Measurements from ENCODE around the gene FAM149B1.

FAM149B1 gene

GRCh38 chr10:73209705-73210104 lies 41.8 kb downstream of the FAM149B1 start:
- no peaks in the 10 kb centered on the region for H3K9me3 Mint-ChIP-seq
- ATAC-seq = no peak

GRCh38 chr10:73210395-73211105 lies 42.6 kb downstream of the FAM149B1 start:
- H3K4me1 Mint-ChIP-seq = no peaks in the 10 kb centered on the region
- H3K36me3 Mint-ChIP-seq = no peaks in the 10 kb centered on the region
- no peak for ATAC-seq
- no peaks in the 10 kb centered on the region for H3K9me3 Mint-ChIP-seq
- DNase-seq (ENCODE audit: low spot score in 2 of 2) = no peak
- no peak overlapping the region for H3K4me3 Mint-ChIP-seq
- no peak overlapping the region for H3K27ac Mint-ChIP-seq

More at GRCh38 chr10:73209705-73210104, 41.8 kb downstream of the FAM149B1 start:
- Mint-ChIP-seq H3K27ac (no peak overlapping the region), H3K4me3 (no peak overlapping the region), H3K36me3 (no peaks in the 10 kb centered on the region), H3K4me1 (no peaks in the 10 kb centered on the region)
- no peak for DNase-seq (ENCODE audit: low spot score in 2 of 2)

- Mint-ChIP-seq H3K4me1 (no peaks in the 10 kb centered on the region), H3K9me3 (no peaks in the 10 kb centered on the region), H3K27ac (no peak overlapping the region), H3K4me3 (no peak overlapping the region), H3K36me3 (peaks cover 2% of the 10 kb centered on the region)
- ATAC-seq (no peak), DNase-seq (ENCODE audit: low spot score in 2 of 2) (no peak)
Measured at GRCh38 chr10:73211106-73211811, 43.3 kb downstream of the FAM149B1 start.

- ATAC-seq (no peak), DNase-seq (ENCODE audit: low spot score in 2 of 2) (no peak)
- H3K4me3 Mint-ChIP-seq = no peak overlapping the region
- H3K4me1 Mint-ChIP-seq = no peaks in the 10 kb centered on the region
- no peak overlapping the region for H3K27ac Mint-ChIP-seq
- no peaks in the 10 kb centered on the region for H3K9me3 Mint-ChIP-seq
- H3K36me3 Mint-ChIP-seq = peaks cover 17% of the 10 kb centered on the region
Measured at GRCh38 chr10:73215749-73216148, 47.8 kb downstream of the FAM149B1 start.

GRCh38 chr10:73217628-73218027 lies 49.7 kb downstream of the FAM149B1 start:
- peaks cover 17% of the 10 kb centered on the region for H3K36me3 Mint-ChIP-seq
- H3K9me3 Mint-ChIP-seq = no peaks in the 10 kb centered on the region

GRCh38 chr10:73218431-73219191 lies 50.7 kb downstream of the FAM149B1 start:
- no peak for ATAC-seq
- no peak for DNase-seq (ENCODE audit: low spot score in 2 of 2)
- Mint-ChIP-seq H3K36me3 (peaks cover 17% of the 10 kb centered on the region), H3K9me3 (no peaks in the 10 kb centered on the region), H3K4me3 (no peak overlapping the region), H3K27ac (no peak overlapping the region), H3K4me1 (no peaks in the 10 kb centered on the region)

More at GRCh38 chr10:73217628-73218027, 49.7 kb downstream of the FAM149B1 start:
- no peak overlapping the region for H3K4me3 Mint-ChIP-seq
- no peak overlapping the region for H3K27ac Mint-ChIP-seq
- no peak for ATAC-seq
- H3K4me1 Mint-ChIP-seq = no peaks in the 10 kb centered on the region
- no peak for DNase-seq (ENCODE audit: low spot score in 2 of 2)

GRCh38 chr10:73219384-73219783 lies 51.5 kb downstream of the FAM149B1 start:
- H3K4me1 Mint-ChIP-seq = no peaks in the 10 kb centered on the region
- H3K36me3 Mint-ChIP-seq = peaks cover 17% of the 10 kb centered on the region

GRCh38 chr10:73220989-73221388 lies 53.1 kb downstream of the FAM149B1 start:
- H3K27ac Mint-ChIP-seq = no peak overlapping the region
- DNase-seq (ENCODE audit: low spot score in 2 of 2) (no peak), ATAC-seq (no peak)
- H3K4me1 Mint-ChIP-seq = no peaks in the 10 kb centered on the region
- H3K9me3 Mint-ChIP-seq = no peaks in the 10 kb centered on the region
- H3K36me3 Mint-ChIP-seq = peaks cover 17% of the 10 kb centered on the region
- no peak overlapping the region for H3K4me3 Mint-ChIP-seq

More at GRCh38 chr10:73219384-73219783, 51.5 kb downstream of the FAM149B1 start:
- H3K27ac Mint-ChIP-seq = no peak overlapping the region
- ATAC-seq (no peak), DNase-seq (ENCODE audit: low spot score in 2 of 2) (no peak)
- H3K4me3 Mint-ChIP-seq = no peak overlapping the region
- no peaks in the 10 kb centered on the region for H3K9me3 Mint-ChIP-seq

GRCh38 chr10:73225518-73225917 lies 57.6 kb downstream of the FAM149B1 start:
- no peak for DNase-seq (ENCODE audit: low spot score in 2 of 2)
- H3K27ac Mint-ChIP-seq = no peak overlapping the region
- H3K4me1 Mint-ChIP-seq = no peaks in the 10 kb centered on the region
- peak; percentile 65 for ATAC-seq
- peaks cover 22% of the 10 kb centered on the region for H3K36me3 Mint-ChIP-seq
- no peaks in the 10 kb centered on the region for H3K9me3 Mint-ChIP-seq
- no peak overlapping the region for H3K4me3 Mint-ChIP-seq

GRCh38 chr10:73226663-73227062 lies 58.7 kb downstream of the FAM149B1 start:
- Mint-ChIP-seq H3K27ac (no peak overlapping the region), H3K4me1 (no peaks in the 10 kb centered on the region), H3K4me3 (no peak overlapping the region), H3K36me3 (peaks cover 27% of the 10 kb centered on the region), H3K9me3 (no peaks in the 10 kb centered on the region)
- no peak for DNase-seq (ENCODE audit: low spot score in 2 of 2)
- no peak for ATAC-seq

- Mint-ChIP-seq H3K4me1 (no peaks in the 10 kb centered on the region), H3K4me3 (no peak overlapping the region), H3K27ac (no peak overlapping the region), H3K9me3 (no peaks in the 10 kb centered on the region), H3K36me3 (peaks cover 40% of the 10 kb centered on the region)
- no peak for ATAC-seq
- no peak for DNase-seq (ENCODE audit: low spot score in 2 of 2)
Measured at GRCh38 chr10:73228247-73228646, 60.3 kb downstream of the FAM149B1 start.

GRCh38 chr10:73229567-73229966 lies 61.6 kb downstream of the FAM149B1 start:
- H3K9me3 Mint-ChIP-seq = no peaks in the 10 kb centered on the region
- H3K4me1 Mint-ChIP-seq = no peaks in the 10 kb centered on the region
- H3K36me3 Mint-ChIP-seq = peaks cover 53% of the 10 kb centered on the region
- no peak overlapping the region for H3K4me3 Mint-ChIP-seq
- ATAC-seq (no peak), DNase-seq (ENCODE audit: low spot score in 2 of 2) (no peak)
- H3K27ac Mint-ChIP-seq = peak overlapping the region; percentile 11

- H3K4me1 Mint-ChIP-seq = no peaks in the 10 kb centered on the region
- no peak overlapping the region for H3K27ac Mint-ChIP-seq
- no peak overlapping the region for H3K4me3 Mint-ChIP-seq
- H3K36me3 Mint-ChIP-seq = peaks cover 87% of the 10 kb centered on the region
- H3K9me3 Mint-ChIP-seq = no peaks in the 10 kb centered on the region
- DNase-seq (ENCODE audit: low spot score in 2 of 2) (no peak), ATAC-seq (no peak)
Measured at GRCh38 chr10:73232887-73233286, 65.0 kb downstream of the FAM149B1 start.

GRCh38 chr10:73233883-73234282 lies 66.0 kb downstream of the FAM149B1 start:
- Mint-ChIP-seq H3K4me3 (no peak overlapping the region), H3K27ac (no peak overlapping the region), H3K4me1 (no peaks in the 10 kb centered on the region), H3K9me3 (no peaks in the 10 kb centered on the region), H3K36me3 (peaks cover 87% of the 10 kb centered on the region)
- DNase-seq (ENCODE audit: low spot score in 2 of 2) = no peak
- no peak for ATAC-seq

- H3K27ac Mint-ChIP-seq = no peak overlapping the region
- H3K4me1 Mint-ChIP-seq = no peaks in the 10 kb centered on the region
- peaks cover 88% of the 10 kb centered on the region for H3K36me3 Mint-ChIP-seq
- DNase-seq (ENCODE audit: low spot score in 2 of 2) = no peak
- no peak for ATAC-seq
- H3K9me3 Mint-ChIP-seq = no peaks in the 10 kb centered on the region
- no peak overlapping the region for H3K4me3 Mint-ChIP-seq
Measured at GRCh38 chr10:73234695-73235094, 66.8 kb downstream of the FAM149B1 start.

Data from stimulated activated effector memory CD8-positive, alpha-beta T cell treated with anti-CD3 and anti-CD28 coated beads, Interleukin-12 subunit alpha, Interleukin-12 subunit beta, amount 100 ng/mL, for 72 hours (primary cell).